ENCODE data around the gene LRRC53. TPM values are rescaled to one million over a fixed set of nuclear protein-coding genes. Genes with fewer than 3 reads are reported as not detected.

LRRC53 gene
- total and polyA plus RNA-seq, 2 of the 8 experiments (the other 6 are each of a cell fraction or from before 2014, with no cell fraction given): not detected

- Histone ChIP-seq H3K27ac (ENCODE audit: low read depth, low read length) (no peak overlapping the region), H2BK12ac (ENCODE audit: low read depth, low read length) (no peak overlapping the region), H3K23ac (ENCODE audit: insufficient read length) (no peak overlapping the region), H3K18ac (ENCODE audit: extremely low read depth, low read length) (no peak overlapping the region), H3K79me1 (ENCODE audit: low read depth, low read length) (no peaks in the 10 kb centered on the region), H3K9me3 (ENCODE audit: insufficient read depth in 2 of 2, low read depth in 1 of 2, low read length in 1 of 2) (no peaks in the 10 kb centered on the region), H4K91ac (replicated peaks; ENCODE audit: insufficient read length, low read length) (no peak overlapping the region), H2BK120ac (replicated peaks; ENCODE audit: low read depth, low read length) (no peak overlapping the region), H2BK15ac (ENCODE audit: low read length) (no peak overlapping the region), H3K56ac (replicated peaks; ENCODE audit: insufficient read length, low read depth, low read length) (no peak overlapping the region), H3K4me2 (ENCODE audit: insufficient read depth in 1 of 2, low read depth in 2 of 2, low read length in 2 of 2) (no peak overlapping the region), H3K9ac (replicated peaks in 1 of 4; ENCODE audit: extremely low read depth in 1 of 4, low read depth in 3 of 4, low read length in 3 of 4) (no peak overlapping the region), H3K23me2 (ENCODE audit: low read depth, low read length) (peaks cover 3% of the 10 kb centered on the region; the same call in 1 of the 2 replicates), H2BK20ac (ENCODE audit: low read length) (no peak overlapping the region), H3K27me3 (replicated peaks in 1 of 4; ENCODE audit: control insufficient read depth in 3 of 4, extremely low read depth in 1 of 4, insufficient read depth in 3 of 4, low read length in 3 of 4) (no peaks in the 10 kb centered on the region), H3K4me1 (replicated peaks in 1 of 4; ENCODE audit: control insufficient read depth in 3 of 4, insufficient read depth in 4 of 4, low read length in 3 of 4) (peaks cover 0 to 3% (median 0%) of the 10 kb centered on the region in 4 experiments; a peak in 1 of 7 replicates), H3K79me2 (ENCODE audit: control insufficient read depth in 1 of 2, insufficient read depth in 2 of 2, low read length in 2 of 2) (no peaks in the 10 kb centered on the region), H3K4ac (replicated peaks; ENCODE audit: insufficient read length, low read depth, low read length) (no peak overlapping the region), H2AFZ (ENCODE audit: low read length) (no peak overlapping the region), H4K20me1 (replicated peaks in 1 of 2; ENCODE audit: control insufficient read depth in 1 of 2, insufficient read depth in 2 of 2, low read length in 2 of 2) (peaks cover 0 to 1% of the 10 kb centered on the region in 2 experiments), H2AK5ac (ENCODE audit: low read depth, low read length) (no peak overlapping the region), H3K36me3 (ENCODE audit: control insufficient read depth in 2 of 4, insufficient read depth in 4 of 4, low read length in 3 of 4) (no peaks in the 10 kb centered on the region), H4K8ac (ENCODE audit: extremely low read depth, insufficient read depth, low read length) (no peak overlapping the region), H3K4me3 (ENCODE audit: extremely low read depth in 1 of 4, insufficient read depth in 2 of 4, low read depth in 3 of 4, low read length in 4 of 4) (no peak overlapping the region), H2BK5ac (ENCODE audit: low read depth, low read length) (no peak overlapping the region), H3K14ac (ENCODE audit: insufficient read length) (no peak overlapping the region), H4K5ac (ENCODE audit: insufficient read length, low read depth, low read length) (no peak overlapping the region)
- CTCF ChIA-PET (ENCODE audit: partially characterized antibody): interaction anchor here (1.6 to 7.0 kb wide), 2 partner anchors 7 to 9 kb away, joined by 4 to 66 read pairs; no protein-coding TSS in a partner anchor
- DNase-seq (ENCODE audit: low read depth in 1 of 2, low spot score in 2 of 2): no peak
- FAIRE-seq: no peak
- POLR2A ChIA-PET (ENCODE audit: partially characterized antibody): no interaction called here
- no peak for TF ChIP-seq RFX5 (IDR thresholded peaks at IDR 0.05; ENCODE audit: borderline replicate concordance, low read depth, low read length)
- no peak for TF ChIP-seq CREB1 (IDR thresholded peaks at IDR 0.05)
- no peak for TF ChIP-seq CEBPB (IDR thresholded peaks at IDR 0.05; ENCODE audit: low read depth, low read length)
- no peak for TF ChIP-seq POLR2AphosphoS5 (IDR thresholded peaks at IDR 0.05; ENCODE audit: low read depth, low read length)
- no peak for TF ChIP-seq FOSL1 (IDR thresholded peaks at IDR 0.05; ENCODE audit: insufficient read depth, low read depth, low read length)
- no peak for TF ChIP-seq SIN3A (conservative IDR thresholded peaks at IDR 0.05 in 1 of 2, IDR thresholded peaks at IDR 0.05 in 1 of 2; ENCODE audit: low read depth in 1 of 2, low read length in 2 of 2)
- TF ChIP-seq TEAD4 (IDR thresholded peaks at IDR 0.05; ENCODE audit: low read depth, low read length): no peak
- TF ChIP-seq HDAC2 (IDR thresholded peaks at IDR 0.05; ENCODE audit: borderline replicate concordance in 1 of 2, low read depth in 2 of 2, low read length in 2 of 2): no peak
- TF ChIP-seq TCF12 (IDR thresholded peaks at IDR 0.05; ENCODE audit: low read depth, low read length): no peak
- no peak for TF ChIP-seq CTBP2 (IDR thresholded peaks at IDR 0.05; ENCODE audit: borderline replicate concordance, insufficient read depth, insufficient read length, low read length)
- no peak for TF ChIP-seq KDM4A (IDR thresholded peaks at IDR 0.05; ENCODE audit: low read depth, low read length, severe bottlenecking)
- no peak for TF ChIP-seq EGR1 (IDR thresholded peaks at IDR 0.05; ENCODE audit: borderline replicate concordance, low read depth, low read length)
Measured at GRCh38 chr1:74496669-74497068, 15.7 kb downstream of the LRRC53 start.

Measured in H1 (cell line).